ENCODE measurements around the gene PLBD1.

DNA sequence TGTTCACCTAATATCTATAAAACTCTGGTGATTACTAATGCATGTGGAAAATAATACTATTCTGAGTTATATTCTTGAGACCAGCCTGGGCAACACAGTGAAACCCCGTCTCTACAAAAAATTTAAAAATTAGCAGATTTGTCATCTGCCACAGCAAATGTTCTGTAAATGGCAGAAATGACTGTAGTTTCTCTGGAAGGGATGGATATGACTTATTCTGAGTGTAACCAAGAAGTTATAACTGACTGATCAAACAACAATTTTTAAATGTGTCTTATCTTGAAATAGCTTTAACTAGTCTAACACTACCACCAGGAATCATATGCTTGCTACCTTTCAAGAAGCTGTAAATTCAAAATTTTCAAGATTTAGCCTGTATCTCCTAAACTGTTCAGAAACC lies 88.7 kb downstream of the PLBD1 start:
- TF ChIP-seq EZH2 (IDR thresholded peaks at IDR 0.05) (no peak), POLR2AphosphoS5 (IDR thresholded peaks at IDR 0.05; ENCODE audit: borderline replicate concordance, low read depth, low read length) (no peak), FOXP2 (optimal IDR thresholded peaks at IDR 0.05; ENCODE audit: control extremely low read depth, extremely low read length, insufficient read depth) (no peak)

All from SK-N-MC (cell line).